Endothelial cell of umbilical vein (primary cell): Measurements from ENCODE around the gene DLK1. TPM values are rescaled to one million over a fixed set of nuclear protein-coding genes. Genes with fewer than 3 reads are reported as not detected.

Experiments used
- BruUV-seq: library from RNA; stranded (reverse); fragments of 400-500 nt; replicated peaks from 2 replicates; lab custom pipeline; 2021; lab: Mats Ljungman, UMichigan
- CTCF ChIA-PET: fragments of 300-600, 350-600 bp; sonication (Branson Sonifier 250); formaldehyde crosslinking; loops from one replicate; lab custom pipeline; 2021; ENCODE audit warnings: antibody characterized with exemption, inconsistent platforms; lab: Charles Lee
- POLR2A ChIA-PET: fragments of 300-600, 350-600 bp; sonication (Branson Sonifier 250); formaldehyde crosslinking; loops from one replicate; lab custom pipeline; 2021; ENCODE audit warnings: antibody characterized with exemption, inconsistent platforms; lab: Charles Lee
- DNase-seq: peaks from one replicate; pipeline ENCODE4 v3.0.0-alpha.2; 2011; ENCODE audit warnings: low read depth, low spot score
- FAIRE-seq: peaks from 2 replicates; lab custom pipeline; 2011; peaks lifted over from hg19 to GRCh38; lab: Jason Lieb, UNC
- H2AFZ ChIP-seq: 2 replicates; pipeline ENCODE4 v1.6.0; 2012; ENCODE audit warnings: low read depth, low read length, control low read depth, inconsistent platforms
- H3K27ac ChIP-seq: 2 replicates; pipeline ENCODE4 v1.5.1; 2011; ENCODE audit warnings: low read depth, mild to moderate bottlenecking, control low read depth, low read length, moderate library complexity; ENCODE audit not compliant: insufficient read depth
- H3K27me3 ChIP-seq, 2 experiments: 2 replicates each; pipeline versions ENCODE4 v1.6.0 to v1.6.1; 2011; ENCODE audit warnings: low read length in 2 of 2, mixed read lengths in 1 of 2; ENCODE audit not compliant: control insufficient read depth in 2 of 2, insufficient read depth in 2 of 2
- H3K36me3 ChIP-seq, 2 experiments: 2 replicates in 1 of 2; 3 replicates in 1 of 2; pipeline ENCODE4 v1.5.1; 2011; ENCODE audit warnings: low read length in 2 of 2, mild to moderate bottlenecking in 1 of 2, moderate library complexity in 1 of 2; ENCODE audit not compliant: control insufficient read depth in 2 of 2, insufficient read depth in 2 of 2; ENCODE audit errors: extremely low read depth in 1 of 2
- H3K4me1 ChIP-seq: 3 replicates; pipeline ENCODE4 v1.5.1; 2011; ENCODE audit warnings: mild to moderate bottlenecking, low read length; ENCODE audit not compliant: control insufficient read depth, insufficient read depth; ENCODE audit errors: extremely low read depth
- H3K4me2 ChIP-seq: 2 replicates; pipeline ENCODE4 v1.6.1; 2011; ENCODE audit warnings: low read length, control low read depth, mixed read lengths; ENCODE audit not compliant: insufficient read depth
- H3K4me3 ChIP-seq, 3 experiments: fragments of 200-600 bp in 1 of 3; sonication (generic), shearing (Covaris generic) in 1 of 3; replicated peaks in 1 of 3; 2 replicates each; pipeline ENCODE4 v1.5.1; 2011 to 2016; ENCODE audit warnings: control low read depth in 3 of 3, low read length in 3 of 3, mild to moderate bottlenecking in 2 of 3, inconsistent platforms in 1 of 3, low read depth in 1 of 3, moderate library complexity in 1 of 3; ENCODE audit not compliant: insufficient read depth in 1 of 3
- H3K79me2 ChIP-seq: 2 replicates; pipeline ENCODE4 v1.6.0; 2012; ENCODE audit warnings: low read length, inconsistent platforms; ENCODE audit not compliant: control insufficient read depth, insufficient read depth
- H3K9ac ChIP-seq: replicated peaks from 2 replicates; pipeline ENCODE3; 2011; ENCODE audit warnings: low read length, control low read depth; ENCODE audit not compliant: insufficient read depth; ENCODE audit errors: extremely low read depth
- H3K9me1 ChIP-seq: replicated peaks from 3 replicates; pipeline ENCODE4 v1.6.0; 2011; ENCODE audit warnings: mild to moderate bottlenecking, low read length; ENCODE audit not compliant: control insufficient read depth, insufficient read depth; ENCODE audit errors: extremely low read depth
- H3K9me3 ChIP-seq: replicated peaks from 2 replicates; pipeline ENCODE4 v1.5.1; 2012; ENCODE audit warnings: low read length, inconsistent platforms; ENCODE audit not compliant: control insufficient read depth, insufficient read depth
- H4K20me1 ChIP-seq: replicated peaks from 2 replicates; pipeline ENCODE3; 2011; ENCODE audit warnings: mild to moderate bottlenecking, low read length; ENCODE audit not compliant: control insufficient read depth, insufficient read depth; ENCODE audit errors: extremely low read depth
- CTCF ChIP-seq, 2 donors: IDR thresholded peaks; 1 replicate in 1 of 2; 2 replicates in 1 of 2; pipeline ENCODE4 v1.5.1; 2011; ENCODE audit warnings: low read length in 2 of 2, mild to moderate bottlenecking in 2 of 2, moderate library complexity in 2 of 2, control low read depth in 1 of 2, inconsistent platforms in 1 of 2, low read depth in 1 of 2; ENCODE audit not compliant: insufficient read depth in 1 of 2; ENCODE audit errors: extremely low read depth in 1 of 2
- EZH2 ChIP-seq: IDR thresholded peaks from 2 replicates; pipeline ENCODE4 v1.6.1; 2012; ENCODE audit warnings: borderline replicate concordance, low read depth, mild to moderate bottlenecking, moderate library complexity, low read length, inconsistent platforms; ENCODE audit not compliant: severe bottlenecking
- FOS ChIP-seq: IDR thresholded peaks from 2 replicates; pipeline ENCODE4 v1.6.1; 2011; ENCODE audit warnings: mild to moderate bottlenecking, low read length, moderate library complexity, borderline replicate concordance; ENCODE audit not compliant: insufficient read depth
- GATA2 ChIP-seq: IDR thresholded peaks from 2 replicates; pipeline ENCODE4 v1.7.0; 2011; ENCODE audit warnings: low read depth, mild to moderate bottlenecking, moderate library complexity, mixed read lengths, low read length; ENCODE audit not compliant: insufficient read length, insufficient read depth
- JUN ChIP-seq: IDR thresholded peaks from 2 replicates; pipeline ENCODE4 v1.6.1; 2011; ENCODE audit warnings: borderline replicate concordance, low read depth; ENCODE audit not compliant: insufficient read length, insufficient read depth
- MYC ChIP-seq: IDR thresholded peaks from one replicate; pipeline ENCODE4 v1.6.1; 2011; ENCODE audit warnings: mild to moderate bottlenecking, low read depth, low read length
- POLR2A ChIP-seq: IDR thresholded peaks from 2 replicates; pipeline ENCODE4 v1.6.1; 2012; ENCODE audit warnings: low read depth, mild to moderate bottlenecking, control low read depth, low read length
- POLR2AphosphoS5 ChIP-seq: IDR thresholded peaks from 2 replicates; pipeline ENCODE4 v1.6.1; 2012; ENCODE audit warnings: low read depth, mild to moderate bottlenecking, control low read depth, low read length, moderate library complexity; ENCODE audit not compliant: insufficient read depth
- dilution Hi-C: fragments of 300-500 bp; cut with MboI; formaldehyde crosslinking; loops from one replicate; pipeline ENCODE4 v1.15.0; 2019; ENCODE audit warnings: low sequenced_read_pairs; ENCODE audit not compliant: extremely low pct_ligation_motif_present
- intact Hi-C: fragments of 100-400 bp; cut with micrococcal nuclease; formaldehyde crosslinking; loops from one replicate; pipeline ENCODE4 v1.10.0; 2022
- polyA plus RNA-seq, 4 experiments: library from polyadenylated mRNA; depleted of rRNA in 3 of 4; stranded (reverse) in 3 of 4; unstranded in 1 of 4; fragments of >200 nt; gene quantifications; 2 replicates each; pipeline versions ENCODE4 v1.2.1 to v1.2.3, GENCODE V29; 2011 to 2012; ENCODE audit warnings: missing spikeins in 1 of 4
- total RNA-seq: library from RNA; stranded (reverse); gene quantifications from 2 replicates; pipeline ENCODE4 v1.2.3, GENCODE V29; 2021
- TF ChIP-seq, protein P1 (sequence below): IDR thresholded peaks from 2 replicates; pipeline ENCODE4 v1.6.1; 2011; ENCODE audit not compliant: insufficient read depth, insufficient read length

DLK1 gene
- total and polyA plus RNA-seq, 2 donors (not counting 3 experiments of a cell fraction or from before 2014, with no cell fraction given) = not detected

DNA sequence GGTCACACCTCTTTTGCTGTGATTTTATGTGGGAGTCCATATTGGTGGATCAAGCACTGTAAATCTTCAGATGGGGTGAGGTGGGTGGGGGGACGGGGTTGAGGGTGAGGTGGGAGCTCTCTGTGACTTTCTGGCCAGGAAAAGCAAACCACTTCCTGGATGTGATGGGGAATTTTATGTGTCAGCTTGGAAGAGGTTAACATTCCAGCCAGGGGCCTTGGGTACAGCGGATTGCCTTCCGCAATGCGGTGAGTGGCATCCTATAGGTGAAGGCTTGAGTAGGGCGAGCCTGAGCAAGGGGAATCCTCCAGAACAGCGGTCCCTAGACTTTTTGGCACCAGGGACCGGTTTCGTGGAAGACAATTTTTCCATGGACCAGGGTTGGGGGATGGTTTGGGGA lies 36.2 kb downstream of the DLK1 start:
- no peak overlapping the region for H2AFZ ChIP-seq
- TF ChIP-seq MYC (no peak), FOS (no peak), EZH2 (no peak), JUN (no peak), POLR2AphosphoS5 (no peak), CTCF (IDR thresholded peaks at IDR 0.05; ENCODE audit: extremely low read depth in 1 of 2, insufficient read depth in 1 of 2, low read depth in 1 of 2, low read length in 2 of 2) (no peak), POLR2A (no peak), GATA2 (no peak)
- TF ChIP-seq, protein P1, sequence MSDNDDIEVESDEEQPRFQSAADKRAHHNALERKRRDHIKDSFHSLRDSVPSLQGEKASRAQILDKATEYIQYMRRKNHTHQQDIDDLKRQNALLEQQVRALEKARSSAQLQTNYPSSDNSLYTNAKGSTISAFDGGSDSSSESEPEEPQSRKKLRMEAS = no peak
- CTCF ChIA-PET = no interaction called here
- H3K27ac ChIP-seq = no peak overlapping the region
- H3K4me1 ChIP-seq = peaks cover 13% of the 10 kb centered on the region
- POLR2A ChIA-PET = no interaction called here
- intact Hi-C loops (no loop called here), dilution Hi-C loops (no loop called here)
- no peak overlapping the region for H3K9ac ChIP-seq
- no TSS peak for BruUV-seq
- H4K20me1 ChIP-seq = no peaks in the 10 kb centered on the region
- no peak for DNase-seq
- H3K4me3 ChIP-seq = no peak overlapping the region
- H3K79me2 ChIP-seq = no peaks in the 10 kb centered on the region
- peaks cover 0 to 2% of the 10 kb centered on the region in 2 experiments for H3K27me3 ChIP-seq
- no peaks in the 10 kb centered on the region for H3K9me3 ChIP-seq
- FAIRE-seq = no peak
- no peaks in the 10 kb centered on the region for H3K36me3 ChIP-seq
- H3K9me1 ChIP-seq = no peaks in the 10 kb centered on the region
- no peak overlapping the region for H3K4me2 ChIP-seq
